Ishikawa (cell line): ENCODE measurements around the gene MDM1.

Source experiments
- CEBPB ChIP-seq: IDR thresholded peaks from 2 replicates; pipeline ENCODE4 v1.6.1; 2012
- RAD21 ChIP-seq: IDR thresholded peaks from 2 replicates; pipeline ENCODE4 v1.6.1; 2012; ENCODE audit warnings: low read depth
- YY1 ChIP-seq: IDR thresholded peaks from 2 replicates; pipeline ENCODE4 v1.6.1; 2012; ENCODE audit warnings: low read depth
- TF ChIP-seq, protein P1 (sequence below): IDR thresholded peaks from 2 replicates; pipeline ENCODE4 v1.6.1; 2012; ENCODE audit warnings: low read depth, mild to moderate bottlenecking
- TF ChIP-seq, protein P2 (sequence below): IDR thresholded peaks from 2 replicates; pipeline ENCODE4 v1.6.1; 2012

DNA sequence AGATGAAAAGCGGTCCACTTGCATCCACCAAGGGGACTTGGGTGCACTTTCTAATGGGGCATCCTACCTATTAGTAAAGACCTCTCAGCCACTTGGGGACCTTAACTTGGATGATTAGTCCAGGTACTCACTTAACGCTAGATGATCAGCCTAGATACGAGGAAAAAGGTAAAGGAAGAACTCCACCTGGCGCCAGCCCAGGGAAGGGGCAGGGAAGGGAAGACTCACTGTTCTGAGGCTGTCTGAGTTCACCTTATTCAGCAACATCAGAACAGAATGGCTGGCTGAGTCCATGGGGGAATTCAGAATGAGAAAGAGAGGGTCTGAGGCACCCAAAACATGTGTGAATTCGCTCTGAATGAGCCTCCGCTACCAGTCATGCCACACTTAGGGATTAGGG lies 85.8 kb downstream of the MDM1 start:
- TF ChIP-seq YY1: no peak
- no peak for TF ChIP-seq RAD21
- TF ChIP-seq, protein P1, sequence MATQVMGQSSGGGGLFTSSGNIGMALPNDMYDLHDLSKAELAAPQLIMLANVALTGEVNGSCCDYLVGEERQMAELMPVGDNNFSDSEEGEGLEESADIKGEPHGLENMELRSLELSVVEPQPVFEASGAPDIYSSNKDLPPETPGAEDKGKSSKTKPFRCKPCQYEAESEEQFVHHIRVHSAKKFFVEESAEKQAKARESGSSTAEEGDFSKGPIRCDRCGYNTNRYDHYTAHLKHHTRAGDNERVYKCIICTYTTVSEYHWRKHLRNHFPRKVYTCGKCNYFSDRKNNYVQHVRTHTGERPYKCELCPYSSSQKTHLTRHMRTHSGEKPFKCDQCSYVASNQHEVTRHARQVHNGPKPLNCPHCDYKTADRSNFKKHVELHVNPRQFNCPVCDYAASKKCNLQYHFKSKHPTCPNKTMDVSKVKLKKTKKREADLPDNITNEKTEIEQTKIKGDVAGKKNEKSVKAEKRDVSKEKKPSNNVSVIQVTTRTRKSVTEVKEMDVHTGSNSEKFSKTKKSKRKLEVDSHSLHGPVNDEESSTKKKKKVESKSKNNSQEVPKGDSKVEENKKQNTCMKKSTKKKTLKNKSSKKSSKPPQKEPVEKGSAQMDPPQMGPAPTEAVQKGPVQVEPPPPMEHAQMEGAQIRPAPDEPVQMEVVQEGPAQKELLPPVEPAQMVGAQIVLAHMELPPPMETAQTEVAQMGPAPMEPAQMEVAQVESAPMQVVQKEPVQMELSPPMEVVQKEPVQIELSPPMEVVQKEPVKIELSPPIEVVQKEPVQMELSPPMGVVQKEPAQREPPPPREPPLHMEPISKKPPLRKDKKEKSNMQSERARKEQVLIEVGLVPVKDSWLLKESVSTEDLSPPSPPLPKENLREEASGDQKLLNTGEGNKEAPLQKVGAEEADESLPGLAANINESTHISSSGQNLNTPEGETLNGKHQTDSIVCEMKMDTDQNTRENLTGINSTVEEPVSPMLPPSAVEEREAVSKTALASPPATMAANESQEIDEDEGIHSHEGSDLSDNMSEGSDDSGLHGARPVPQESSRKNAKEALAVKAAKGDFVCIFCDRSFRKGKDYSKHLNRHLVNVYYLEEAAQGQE: no peak
- TF ChIP-seq, protein P2, sequence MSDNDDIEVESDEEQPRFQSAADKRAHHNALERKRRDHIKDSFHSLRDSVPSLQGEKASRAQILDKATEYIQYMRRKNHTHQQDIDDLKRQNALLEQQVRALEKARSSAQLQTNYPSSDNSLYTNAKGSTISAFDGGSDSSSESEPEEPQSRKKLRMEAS: no peak
- no peak for TF ChIP-seq CEBPB
